Nephron progenitor cell (in vitro differentiated cells): ENCODE measurements around the gene ITGB7.

Source experiments
- DNase-seq: peaks from one replicate; pipeline ENCODE4 v3.0.0; 2021
- H3K27ac Mint-ChIP-seq: 2 replicates; pipeline ENCODE4 v1.8.0; 2021; ENCODE audit warnings: mild to moderate bottlenecking, moderate library complexity, mixed read lengths
- H3K27me3 Mint-ChIP-seq: 2 replicates; pipeline ENCODE4 v1.8.0; 2021; ENCODE audit warnings: mild to moderate bottlenecking, low read depth, mixed read lengths; ENCODE audit not compliant: poor library complexity
- H3K36me3 Mint-ChIP-seq: 2 replicates; pipeline ENCODE4 v1.8.0; 2021; ENCODE audit warnings: low read depth, mixed read lengths
- H3K4me1 Mint-ChIP-seq: 2 replicates; pipeline ENCODE4 v1.8.0; 2021; ENCODE audit warnings: mixed read lengths
- H3K4me3 Mint-ChIP-seq: 2 replicates; pipeline ENCODE4 v1.8.0; 2021; ENCODE audit warnings: mild to moderate bottlenecking, moderate library complexity, mixed read lengths
- H3K9me3 Mint-ChIP-seq: 2 replicates; pipeline ENCODE4 v1.8.0; 2021; ENCODE audit warnings: mild to moderate bottlenecking, moderate library complexity, mixed read lengths
- TF ChIP-seq, protein P1 (sequence below): fragments of 200-600 bp; sonication (generic); IDR thresholded peaks from 2 replicates; pipeline ENCODE4 v1.5.0; 2021; ENCODE audit warnings: antibody characterized with exemption

Gene ITGB7

GRCh38 chr12:53159195-53159839 is 47.7 kb downstream of the ITGB7 start:
- Mint-ChIP-seq H3K36me3 (peaks cover 2% of the 10 kb centered on the region), H3K27me3 (no peaks in the 10 kb centered on the region), H3K4me1 (peaks cover 12% of the 10 kb centered on the region), H3K4me3 (no peak overlapping the region), H3K9me3 (no peaks in the 10 kb centered on the region), H3K27ac (peak overlapping the region; percentile 9)
- DNase-seq, result peak; percentile 90
- TF ChIP-seq, protein P1, sequence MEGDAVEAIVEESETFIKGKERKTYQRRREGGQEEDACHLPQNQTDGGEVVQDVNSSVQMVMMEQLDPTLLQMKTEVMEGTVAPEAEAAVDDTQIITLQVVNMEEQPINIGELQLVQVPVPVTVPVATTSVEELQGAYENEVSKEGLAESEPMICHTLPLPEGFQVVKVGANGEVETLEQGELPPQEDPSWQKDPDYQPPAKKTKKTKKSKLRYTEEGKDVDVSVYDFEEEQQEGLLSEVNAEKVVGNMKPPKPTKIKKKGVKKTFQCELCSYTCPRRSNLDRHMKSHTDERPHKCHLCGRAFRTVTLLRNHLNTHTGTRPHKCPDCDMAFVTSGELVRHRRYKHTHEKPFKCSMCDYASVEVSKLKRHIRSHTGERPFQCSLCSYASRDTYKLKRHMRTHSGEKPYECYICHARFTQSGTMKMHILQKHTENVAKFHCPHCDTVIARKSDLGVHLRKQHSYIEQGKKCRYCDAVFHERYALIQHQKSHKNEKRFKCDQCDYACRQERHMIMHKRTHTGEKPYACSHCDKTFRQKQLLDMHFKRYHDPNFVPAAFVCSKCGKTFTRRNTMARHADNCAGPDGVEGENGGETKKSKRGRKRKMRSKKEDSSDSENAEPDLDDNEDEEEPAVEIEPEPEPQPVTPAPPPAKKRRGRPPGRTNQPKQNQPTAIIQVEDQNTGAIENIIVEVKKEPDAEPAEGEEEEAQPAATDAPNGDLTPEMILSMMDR, result peak; percentile 94

GRCh38 chr12:53152390-53152789 is 54.7 kb downstream of the ITGB7 start:
- Mint-ChIP-seq H3K9me3 (no peaks in the 10 kb centered on the region), H3K27ac (no peak overlapping the region), H3K4me1 (peaks cover 10% of the 10 kb centered on the region), H3K36me3 (no peaks in the 10 kb centered on the region), H3K4me3 (no peak overlapping the region), H3K27me3 (peaks cover 24% of the 10 kb centered on the region)
- TF ChIP-seq, protein P1, result no peak
- DNase-seq, result no peak

DNA sequence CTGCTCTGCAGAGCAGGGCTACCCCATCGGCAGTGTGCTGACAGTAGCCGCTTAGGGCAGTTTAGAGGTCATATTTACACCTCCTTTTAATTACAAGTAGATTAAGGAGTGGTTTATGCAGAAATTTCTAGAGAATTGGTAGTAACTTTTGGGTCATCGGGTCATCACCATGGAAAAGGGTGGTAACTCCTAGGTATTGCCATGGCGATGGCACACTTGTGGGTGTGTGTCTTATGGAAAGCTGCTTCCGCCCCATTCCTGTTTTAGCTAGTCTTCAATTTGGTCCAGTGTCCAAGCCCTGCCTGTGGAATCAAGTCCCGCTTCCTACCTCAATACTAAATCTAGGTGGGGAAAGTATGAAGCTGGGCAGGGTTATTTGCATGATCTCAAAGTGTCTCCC is 56.0 kb downstream of the ITGB7 start:
- TF ChIP-seq, protein P1, result no peak
- peaks cover 10% of the 10 kb centered on the region for H3K4me1 Mint-ChIP-seq
- no peak overlapping the region for H3K27ac Mint-ChIP-seq
- H3K9me3 Mint-ChIP-seq, result no peaks in the 10 kb centered on the region
- H3K36me3 Mint-ChIP-seq, result no peaks in the 10 kb centered on the region
- DNase-seq, result no peak
- peaks cover 29% of the 10 kb centered on the region for H3K27me3 Mint-ChIP-seq
- no peak overlapping the region for H3K4me3 Mint-ChIP-seq

DNA sequence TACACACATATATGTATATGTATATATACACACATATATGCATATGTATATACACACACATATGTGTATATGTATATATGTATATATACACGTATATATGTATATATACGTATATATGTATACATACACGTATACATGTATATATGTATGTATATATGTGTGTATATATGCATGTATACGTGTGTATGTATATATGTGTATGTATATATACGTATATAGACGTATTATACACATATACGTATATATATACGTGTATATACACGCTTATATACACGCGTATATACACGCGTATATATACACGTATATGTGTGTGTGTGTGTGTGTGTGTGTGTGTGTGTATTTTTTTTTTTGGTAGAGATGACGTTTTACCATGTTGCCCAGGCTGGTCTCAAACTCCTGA is 59.4 kb downstream of the ITGB7 start:
- peaks cover 17% of the 10 kb centered on the region for H3K27me3 Mint-ChIP-seq
- TF ChIP-seq, protein P1, result no peak
- no peak for DNase-seq
- no peaks in the 10 kb centered on the region for H3K9me3 Mint-ChIP-seq
- no peak overlapping the region for H3K4me3 Mint-ChIP-seq
- no peak overlapping the region for H3K27ac Mint-ChIP-seq
- no peaks in the 10 kb centered on the region for H3K36me3 Mint-ChIP-seq
- H3K4me1 Mint-ChIP-seq, result peaks cover 10% of the 10 kb centered on the region

GRCh38 chr12:53147181-53147580 is 59.9 kb downstream of the ITGB7 start:
- no peak overlapping the region for H3K4me3 Mint-ChIP-seq
- peaks cover 12% of the 10 kb centered on the region for H3K27me3 Mint-ChIP-seq
- H3K36me3 Mint-ChIP-seq, result no peaks in the 10 kb centered on the region
- H3K4me1 Mint-ChIP-seq, result peaks cover 10% of the 10 kb centered on the region
- no peaks in the 10 kb centered on the region for H3K9me3 Mint-ChIP-seq
- TF ChIP-seq, protein P1, result no peak
- no peak overlapping the region for H3K27ac Mint-ChIP-seq
- DNase-seq, result no peak
